NCI-H2107 treated with DMSO at 0.1 percent for 48 hours (cell line): ENCODE data around the gene MAPK8IP1.

Source experiments
- DNase-seq: peaks from one replicate; lab custom pipeline; 2025; ENCODE audit not compliant: unreplicated experiment; lab: John Stamatoyannopoulos, UW

Gene MAPK8IP1

DNA sequence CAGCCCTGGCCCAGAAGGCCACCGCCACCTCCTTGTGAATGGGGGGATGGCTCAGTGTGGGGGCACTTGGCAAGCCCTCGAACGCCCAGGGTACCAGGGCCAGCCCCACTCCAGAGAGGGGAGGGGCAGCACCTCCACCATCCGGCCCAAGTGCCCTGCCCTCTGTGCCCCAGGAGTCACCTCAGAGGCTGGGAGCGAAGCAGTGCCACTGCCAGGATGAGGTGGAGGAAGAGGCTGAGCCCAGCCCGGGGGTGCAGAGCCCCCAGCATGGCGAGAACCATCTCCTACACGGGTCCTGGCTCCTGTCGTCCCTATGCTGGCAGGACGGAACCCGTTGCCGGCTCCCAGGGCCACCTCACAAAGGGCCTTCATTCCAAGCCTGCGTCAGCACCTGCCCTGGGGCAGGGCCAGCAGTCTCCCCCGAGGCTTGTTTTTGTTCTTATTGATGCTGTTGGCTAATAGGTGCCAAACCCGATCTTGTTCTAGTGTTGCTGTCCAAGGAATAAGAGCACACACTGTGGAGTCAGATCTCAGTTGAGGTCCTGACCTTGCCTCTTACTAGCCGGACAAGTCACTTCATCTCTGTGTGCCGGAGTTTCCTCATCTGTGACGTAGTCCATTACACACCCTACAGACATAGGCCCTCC is 21.6 kb downstream of the MAPK8IP1 start, which contains the start of gene FREY1:
TSS of gene FREY1 (minus strand) at position 307 of the 647 bp plus-strand sequence. CDS start at position 281, 26 bp downstream.
- no peak for DNase-seq

GRCh38 chr11:45907911-45908370 is 22.5 kb downstream of the MAPK8IP1 start:
- no peak for DNase-seq

GRCh38 chr11:45909594-45910475 is 24.4 kb downstream of the MAPK8IP1 start:
- no peak for DNase-seq

DNA sequence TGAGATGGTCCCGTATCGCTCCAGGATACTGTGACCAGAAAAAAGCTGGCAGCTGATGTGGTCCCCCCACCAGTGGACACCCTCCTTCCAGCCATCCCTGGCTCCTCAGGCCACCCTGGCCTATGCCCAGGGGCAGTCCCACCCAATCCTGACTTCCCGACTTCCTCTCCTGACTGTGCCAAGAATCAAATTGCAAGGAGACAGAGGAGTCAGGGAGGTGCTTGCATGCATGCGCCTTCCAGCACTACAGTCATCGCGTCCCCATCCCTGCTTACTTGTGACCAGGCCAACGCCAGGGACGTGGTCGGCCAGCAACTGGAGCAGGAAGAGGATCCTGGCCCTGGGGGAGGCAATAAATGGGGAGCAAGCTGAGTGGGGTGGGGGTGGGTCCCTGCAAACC is 25.2 kb downstream of the MAPK8IP1 start:
- DNase-seq: no peak

DNA sequence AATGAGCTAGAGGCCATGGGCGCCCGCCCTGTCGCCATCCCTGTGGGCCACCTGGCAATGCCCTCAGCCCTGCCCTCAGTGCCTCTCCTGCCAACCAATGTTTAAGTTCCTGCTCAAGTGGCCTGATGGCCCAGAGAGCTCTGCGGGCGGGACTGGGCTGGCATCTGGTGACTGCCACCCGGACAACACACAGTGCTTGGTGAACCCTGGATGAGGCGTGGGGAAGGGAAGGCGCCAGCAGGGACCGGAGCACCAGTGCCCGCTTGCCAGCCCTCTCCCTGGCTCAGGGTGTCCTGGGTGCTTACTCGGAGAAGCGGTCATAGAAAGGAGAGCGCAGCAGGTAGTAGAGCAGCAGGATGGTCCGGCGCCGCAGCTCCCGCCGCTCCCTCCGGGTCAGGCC is 28.1 kb downstream of the MAPK8IP1 start:
- no peak for DNase-seq

- DNase-seq: no peak
Measured at GRCh38 chr11:45913942-45914635, 28.6 kb downstream of the MAPK8IP1 start.

DNA sequence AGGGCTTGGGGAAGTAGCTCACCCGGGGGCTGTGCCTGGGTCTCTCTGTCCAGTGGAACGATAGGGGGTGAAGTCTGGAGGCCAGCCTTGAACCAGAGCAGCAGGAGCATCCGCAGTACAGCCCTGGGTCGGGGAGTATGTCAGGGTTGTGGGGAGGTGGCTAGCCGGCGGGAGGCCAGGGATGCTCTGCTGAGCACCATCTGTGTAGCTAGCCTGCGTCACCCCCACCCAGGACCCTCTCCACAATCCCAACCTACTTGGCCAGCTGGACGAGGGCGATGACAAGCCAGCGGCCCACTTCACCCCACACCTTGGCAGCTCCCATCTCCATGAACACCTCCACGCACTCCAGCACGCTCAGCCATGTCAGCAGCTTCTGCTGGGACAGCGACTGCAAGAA is 30.0 kb downstream of the MAPK8IP1 start:
- no peak for DNase-seq

DNA sequence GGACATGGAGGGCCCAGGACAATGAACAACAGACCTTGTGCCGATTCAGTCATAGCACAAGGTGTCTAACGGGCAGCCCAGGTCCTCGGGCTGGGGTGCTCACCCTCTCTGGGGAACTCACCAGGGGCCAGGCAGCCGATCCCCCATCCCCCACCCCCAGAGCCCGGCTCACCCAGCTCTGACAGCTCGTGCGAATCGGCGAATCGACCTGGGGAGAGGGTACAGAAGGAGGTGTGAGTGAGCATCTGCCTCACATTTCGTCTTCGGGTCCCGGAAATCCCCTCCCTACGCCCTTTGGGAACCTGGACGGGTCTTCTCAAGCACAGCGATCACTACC is 31.8 kb downstream of the MAPK8IP1 start:
- DNase-seq: no peak

- peak; percentile 91 for DNase-seq
Measured at GRCh38 chr11:45917623-45918330, 32.3 kb downstream of the MAPK8IP1 start, which contains the start of gene PEX16. Gene PEX16 (minus strand): TSS chr11:45917877. CDS start chr11:45917811, 66 bp downstream.

- peak; percentile 69 for DNase-seq
Measured at GRCh38 chr11:45918331-45918941, 33.0 kb downstream of the MAPK8IP1 start.

- no peak for DNase-seq
Measured at GRCh38 chr11:45918962-45919675, 33.7 kb downstream of the MAPK8IP1 start.

DNA sequence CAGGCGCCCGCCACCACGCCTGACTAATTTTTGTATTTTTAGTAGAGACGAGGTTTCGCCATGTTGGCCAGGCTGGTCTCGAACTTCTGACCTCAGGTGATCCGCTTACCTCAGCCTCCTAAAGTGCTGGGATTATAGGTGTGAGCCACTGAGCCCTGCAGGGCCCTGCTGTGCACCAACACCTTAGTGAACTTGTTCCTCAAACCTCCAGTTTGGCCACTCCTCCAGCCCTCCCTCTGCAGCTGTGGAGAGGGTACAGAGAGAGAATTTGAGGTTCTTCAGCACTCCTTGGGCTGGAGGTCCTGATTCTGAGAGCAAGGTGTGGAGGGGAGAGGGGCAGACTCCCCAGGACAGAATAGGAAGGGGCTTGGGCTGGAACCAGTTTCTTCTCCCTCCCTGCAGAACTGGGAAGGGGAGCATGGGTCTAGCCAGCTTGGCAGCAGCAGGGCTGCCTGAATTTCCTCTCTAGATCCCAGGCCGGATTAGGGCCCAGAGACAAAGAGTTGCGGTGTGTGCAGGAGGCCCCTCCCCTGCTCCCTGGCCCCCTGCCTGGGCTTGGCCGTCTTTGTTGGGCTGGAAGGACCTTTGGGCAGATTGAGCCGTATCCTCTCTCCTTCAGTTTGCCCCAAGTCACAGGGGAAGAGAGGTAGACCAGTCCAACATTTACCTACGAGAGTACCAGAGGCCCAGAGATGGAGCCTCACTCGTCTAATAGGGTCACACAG is 34.5 kb downstream of the MAPK8IP1 start:
- DNase-seq: no peak

GRCh38 chr11:45920531-45921477 is 35.4 kb downstream of the MAPK8IP1 start:
- no peak for DNase-seq

DNA sequence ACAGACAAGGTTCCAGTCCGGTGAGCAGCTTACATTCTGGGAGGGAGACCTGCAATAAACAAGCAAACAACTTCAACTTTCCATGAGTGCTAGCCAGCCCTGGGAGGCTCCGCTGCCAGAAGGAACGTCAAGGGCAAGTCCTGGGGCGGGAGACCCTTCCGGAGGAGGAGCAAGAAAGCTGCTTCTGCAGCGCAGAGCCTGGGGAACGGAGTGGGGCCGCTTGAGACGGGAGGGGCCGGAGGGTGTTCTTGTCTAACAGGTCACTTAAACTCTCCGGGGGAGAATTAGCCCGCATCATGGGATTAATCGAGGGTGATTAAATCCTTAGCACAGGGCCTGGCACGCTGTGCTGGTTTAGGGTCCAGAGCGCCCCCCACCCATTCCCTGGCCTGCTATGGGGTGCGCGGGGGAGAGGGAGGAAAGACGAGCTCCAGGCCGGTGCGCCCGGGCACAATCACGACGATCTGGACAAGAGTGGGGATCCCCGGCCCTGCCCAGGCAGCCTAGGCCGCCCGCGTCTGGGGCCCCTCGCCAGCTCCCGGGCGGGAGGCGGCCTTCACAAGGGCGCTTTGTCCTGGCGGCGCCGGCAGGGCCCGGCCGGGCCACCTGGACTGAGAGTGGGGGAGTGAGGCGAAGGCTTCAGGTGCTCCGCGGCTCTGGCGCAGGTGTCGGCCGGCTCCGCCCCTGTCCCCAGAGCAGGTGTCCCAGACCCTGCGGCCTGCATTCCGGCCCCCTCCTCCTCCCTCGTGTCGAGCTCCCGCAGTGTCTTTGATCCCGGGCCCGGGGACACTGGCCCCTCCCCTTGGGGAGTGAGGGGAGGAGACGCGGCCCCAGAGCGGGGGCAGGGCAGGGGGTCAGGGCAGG is 36.3 kb downstream of the MAPK8IP1 start:
- peak; percentile 62 for DNase-seq

GRCh38 chr11:45922425-45923082 is 37.1 kb downstream of the MAPK8IP1 start, which contains the start of gene LARGE2:
Gene LARGE2 (plus strand): TSS chr11:45922656. CDS start chr11:45922883, 227 bp downstream.
- DNase-seq: peak; percentile 17
